Testis (tissue), 2 donors: ENCODE measurements around the gene ARHGEF4.

Experiments
- CTCF ChIP-seq, 3 experiments: fragments of 450-650 bp in 2 of 3; fragments of 200-600 bp in 1 of 3; sonication (generic) in 1 of 3; IDR thresholded peaks; one replicate each; pipeline ENCODE4 v1.5.1; 2016 to 2019; ENCODE audit warnings: antibody characterized with exemption in 3 of 3, mild to moderate bottlenecking in 2 of 3, moderate library complexity in 1 of 3
- POLR2A ChIP-seq: fragments of 450-650 bp; IDR thresholded peaks from one replicate; pipeline ENCODE4 v1.6.1; 2017; ENCODE audit warnings: antibody characterized with exemption, mild to moderate bottlenecking, moderate library complexity

GRCh38 chr2:130985831-130986649 lies 149.3 kb downstream of the ARHGEF4 start:
- TF ChIP-seq POLR2A, result no peak
- no peak for TF ChIP-seq CTCF (IDR thresholded peaks at IDR 0.05)
